GM19043 (cell line): ENCODE results near the gene TBCD.
"Not testable (repeated sequence)": the region's sequence is repeated elsewhere in the genome, so short reads cannot be mapped to it uniquely, and the experiment has no call there.

Source experiments
- ATAC-seq: cut with Tn5 transposase; IDR thresholded peaks from one replicate; pipeline ENCODE4 v1.9.1; 2021; ENCODE audit warnings: low read depth; ENCODE audit not compliant: unreplicated experiment

TBCD gene

DNA sequence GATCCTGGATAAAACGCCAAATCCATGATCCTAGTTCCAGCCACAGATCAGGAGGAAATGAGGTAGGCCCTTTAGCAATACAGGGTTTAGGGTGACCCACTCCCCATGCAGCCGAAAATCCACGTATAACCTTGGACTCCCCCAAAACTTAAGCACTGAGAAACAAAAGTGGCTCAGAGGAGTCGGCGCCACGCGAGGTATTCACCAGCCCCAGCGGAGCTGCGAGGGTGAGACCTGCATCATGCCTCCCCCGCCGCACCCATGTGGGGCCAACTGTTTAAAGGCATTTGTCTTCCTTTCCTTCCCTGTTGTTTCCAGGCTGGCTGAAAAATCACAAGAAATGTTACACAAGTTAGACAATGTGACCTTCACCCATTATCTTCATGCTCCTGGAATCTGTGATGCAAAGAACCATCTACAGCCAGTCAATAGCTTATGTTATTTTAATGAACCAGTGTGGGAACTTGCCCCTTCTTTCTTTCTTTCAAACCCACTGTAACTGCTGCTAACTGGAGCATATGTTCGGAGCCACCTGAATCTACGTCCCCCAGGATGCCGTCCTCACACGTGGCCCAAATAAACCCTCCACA lies 229.4 kb downstream of the TBCD start:
- ATAC-seq: no peak

DNA sequence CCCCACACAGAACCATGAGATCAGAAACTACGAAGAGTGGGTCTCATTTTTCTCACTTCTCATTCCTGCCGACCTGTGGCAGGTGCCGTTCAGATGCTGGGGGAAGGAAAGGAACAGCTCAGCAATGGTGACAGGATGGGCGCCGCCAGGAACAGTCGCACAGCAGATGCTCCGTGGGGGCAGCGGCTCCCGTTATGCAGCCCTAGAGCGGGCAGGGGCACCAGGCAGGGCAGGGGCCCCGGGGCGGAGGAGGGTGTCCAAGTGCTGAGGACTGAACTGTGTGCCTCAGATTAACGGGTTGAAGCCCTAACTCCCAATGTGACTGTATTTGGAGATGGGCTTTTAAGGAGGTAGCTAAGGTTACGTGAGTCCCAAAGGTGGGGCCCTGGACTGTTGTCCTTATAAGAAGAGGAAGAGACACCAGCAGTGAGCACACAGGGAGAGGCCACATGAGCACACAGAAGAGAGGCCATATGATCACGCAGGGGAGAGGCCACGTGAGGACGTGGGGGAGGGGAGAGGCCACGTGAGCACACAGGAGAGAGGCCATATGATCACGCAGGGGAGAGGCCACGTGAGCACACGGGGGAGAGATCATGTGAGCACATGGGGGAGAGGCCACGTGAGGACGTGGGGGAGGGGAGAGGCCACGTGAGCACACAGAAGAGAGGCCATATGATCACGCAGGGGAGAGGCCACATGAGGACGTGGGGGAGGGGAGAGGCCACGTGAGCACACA lies 231.8 kb downstream of the TBCD start:
- ATAC-seq: no peak

DNA sequence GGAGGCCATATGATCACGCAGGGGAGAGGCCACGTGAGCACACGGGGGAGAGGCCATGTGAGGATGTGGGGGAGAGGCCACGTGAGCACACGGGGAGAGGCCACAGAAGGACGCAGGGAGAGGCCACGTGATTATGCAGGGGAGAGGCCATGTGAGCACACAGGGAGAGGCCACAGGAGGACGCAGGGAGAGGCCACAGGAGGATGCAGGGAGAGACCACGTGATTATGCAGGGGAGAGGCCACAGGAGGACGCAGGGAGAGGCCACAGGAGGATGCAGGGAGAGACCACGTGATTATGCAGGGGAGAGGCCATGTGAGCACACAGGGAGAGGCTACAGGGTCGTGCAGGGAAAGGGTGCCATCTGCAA lies 232.4 kb downstream of the TBCD start:
- not testable (repeated sequence) for ATAC-seq

DNA sequence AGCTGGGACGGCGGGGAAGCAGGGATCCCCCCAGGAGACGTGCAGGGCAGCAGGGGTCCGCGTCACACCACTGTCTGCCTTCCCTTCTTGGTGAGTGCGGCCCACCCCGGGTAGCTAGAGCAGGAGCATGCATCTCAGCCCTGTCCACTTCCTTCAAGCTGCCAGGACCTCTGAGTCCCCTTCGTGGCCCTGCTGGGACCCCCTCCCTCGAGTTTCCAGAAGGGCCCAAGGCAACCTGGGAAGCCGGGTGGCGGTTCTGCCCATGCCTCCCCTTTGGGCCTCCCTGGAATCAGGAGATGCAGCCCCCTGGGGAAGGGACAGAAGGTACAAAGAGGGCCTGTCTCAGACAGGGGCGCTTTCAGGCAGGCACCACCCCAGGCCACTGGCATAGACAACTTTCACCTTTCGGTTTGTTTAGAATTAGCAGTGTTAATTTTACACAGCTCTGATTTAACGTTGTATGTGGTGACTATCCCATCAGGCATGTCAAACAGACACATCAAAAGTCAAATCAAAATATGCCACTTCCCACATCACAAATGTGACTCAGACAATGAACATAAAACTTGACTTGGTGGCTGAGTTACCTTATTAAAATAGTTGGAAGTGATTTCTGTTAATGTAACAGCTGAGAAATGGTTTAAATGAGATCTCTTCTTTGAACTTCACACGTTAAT lies 233.0 kb downstream of the TBCD start:
- ATAC-seq: no peak

DNA sequence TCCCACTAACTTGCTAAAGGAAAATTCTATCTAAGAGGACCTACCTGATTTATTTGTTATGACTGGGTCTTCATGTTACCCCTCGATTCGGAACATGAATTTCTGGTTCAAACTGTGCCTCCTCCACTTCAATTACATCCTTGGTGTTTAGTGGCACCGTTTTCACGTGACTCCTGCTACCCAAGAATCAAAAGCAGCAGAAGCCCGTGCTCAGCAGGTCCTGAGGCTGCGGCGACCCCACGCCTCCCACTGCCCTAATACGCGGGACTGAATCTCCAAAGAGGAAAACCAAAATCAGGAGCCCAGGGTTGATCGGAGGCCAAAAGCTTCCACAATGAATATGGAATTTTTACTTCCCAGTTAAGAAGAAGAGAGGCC lies 233.6 kb downstream of the TBCD start:
- ATAC-seq: no peak

DNA sequence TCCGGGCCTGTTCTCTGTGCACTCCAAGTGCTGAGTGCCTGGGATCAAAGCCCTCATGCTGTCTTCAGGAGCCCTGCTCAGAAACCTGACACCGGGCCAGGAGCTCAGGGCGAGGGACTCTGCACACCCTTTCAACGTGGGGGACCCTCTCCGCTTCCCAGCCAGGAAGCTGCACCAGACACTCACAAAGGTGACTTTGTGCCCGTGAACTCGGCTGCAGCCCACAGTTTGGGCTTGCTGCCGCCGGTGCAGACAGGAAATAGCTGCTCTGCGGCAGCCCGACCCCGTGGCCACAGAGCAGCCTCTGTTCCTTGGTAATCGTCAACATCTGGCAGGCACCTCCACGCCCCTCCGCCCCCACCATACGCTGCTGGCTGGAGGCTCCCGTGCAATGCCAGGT lies 234.1 kb downstream of the TBCD start:
- no peak for ATAC-seq

DNA sequence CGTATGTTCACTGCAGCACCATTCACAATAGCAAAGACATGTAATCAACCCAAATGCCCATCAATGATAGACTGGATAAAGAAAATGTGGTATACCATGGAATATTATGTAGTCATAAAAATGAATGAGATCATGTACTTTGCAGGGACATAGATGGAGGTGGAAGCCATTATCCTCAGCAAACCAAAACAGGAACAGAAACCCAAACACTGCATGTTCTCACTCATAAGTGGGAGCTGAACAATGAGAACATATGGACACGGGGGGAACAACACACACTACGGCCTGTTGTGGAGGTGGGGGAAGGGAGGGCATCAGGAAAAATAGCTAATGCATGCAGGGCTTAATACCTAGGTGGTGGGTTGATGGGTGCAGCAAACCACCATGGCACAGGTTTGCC lies 237.2 kb downstream of the TBCD start:
- ATAC-seq: not testable (repeated sequence)

DNA sequence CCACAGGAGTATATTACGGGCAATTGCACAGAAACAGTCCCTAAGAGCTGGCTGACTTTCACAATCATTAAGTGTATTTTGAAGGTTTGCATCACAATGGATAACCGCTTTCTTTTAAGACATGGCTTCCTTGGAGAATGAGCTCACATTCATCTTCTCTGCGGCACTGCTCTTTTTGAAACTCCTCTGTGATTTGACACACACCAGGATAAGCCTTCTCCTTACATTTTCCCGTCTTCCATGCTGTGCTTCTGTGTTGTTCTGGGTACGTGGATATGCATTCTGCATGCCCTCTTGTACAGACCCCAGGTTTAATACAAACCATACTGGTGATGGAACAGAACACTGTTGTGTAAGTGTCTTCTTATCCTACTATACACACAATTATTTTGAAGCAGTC lies 238.0 kb downstream of the TBCD start:
- ATAC-seq: no peak

DNA sequence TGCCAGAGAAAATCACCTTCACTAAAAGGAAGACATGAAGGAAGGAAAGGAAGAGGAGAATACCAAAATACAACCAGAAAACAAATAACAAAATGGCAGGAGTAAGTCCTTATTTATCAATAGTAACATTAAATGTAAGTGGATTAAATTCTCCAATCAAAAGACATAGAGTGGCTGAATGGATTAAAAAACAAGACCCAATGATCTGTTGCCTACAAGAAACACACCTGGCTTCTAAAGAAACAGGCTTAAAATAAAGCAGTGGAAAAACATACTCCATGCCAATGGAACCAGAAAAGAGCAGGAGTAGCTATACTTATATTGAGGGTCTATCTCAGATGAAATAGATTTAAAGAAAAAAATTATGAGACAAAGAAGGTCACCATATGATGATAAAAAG lies 241.1 kb downstream of the TBCD start:
- ATAC-seq: no peak
